HCT116 (cell line): ENCODE measurements around the gene EGF.

ENCODE experiments used
- ATF3 ChIP-seq: IDR thresholded peaks from 2 replicates; pipeline ENCODE4 v1.6.1; 2012
- CBX3 ChIP-seq: IDR thresholded peaks from 2 replicates; pipeline ENCODE4 v1.6.1; 2012; ENCODE audit warnings: low read depth
- CTCF ChIP-seq, 3 experiments: fragments of 200-600 bp in 1 of 3; sonication (generic) in 1 of 3; IDR thresholded peaks in 2 of 3; conservative IDR thresholded peaks in 1 of 3; 2 replicates each; pipeline ENCODE4 v1.5.1; 2012 to 2017; ENCODE audit warnings: low read depth in 2 of 3, low read length in 2 of 3, antibody characterized with exemption in 1 of 3, borderline replicate concordance in 1 of 3, control low read depth in 1 of 3, mild to moderate bottlenecking in 1 of 3, mixed read lengths in 1 of 3, mixed run types in 1 of 3, moderate library complexity in 1 of 3; ENCODE audit not compliant: insufficient read depth in 1 of 3
- EZH2phosphoT487 ChIP-seq: fragments of 200-600 bp; IDR thresholded peaks from 2 replicates; pipeline ENCODE4 v1.6.1; 2018; ENCODE audit warnings: antibody characterized with exemption, borderline replicate concordance

GRCh38 chr4:109930464-109930863 is 17.8 kb downstream of the EGF start:
- no peak for TF ChIP-seq ATF3
- TF ChIP-seq CBX3: no peak
- no peak for TF ChIP-seq CTCF (IDR thresholded peaks at IDR 0.05 in 2 of 3, conservative IDR thresholded peaks at IDR 0.05 in 1 of 3; ENCODE audit: borderline replicate concordance in 1 of 3, insufficient read depth in 1 of 3, low read depth in 2 of 3, low read length in 2 of 3)
- TF ChIP-seq EZH2phosphoT487: no peak
